GM18507 (cell line): Measurements from ENCODE around the gene ISL1.

Experiments
- DNase-seq: peaks from one replicate; pipeline ENCODE4 v3.0.0; 2011; ENCODE audit warnings: low read depth; ENCODE audit not compliant: insufficient read length; ENCODE audit errors: extremely low spot score
- FAIRE-seq: peaks from 2 replicates; lab custom pipeline; 2011; peaks lifted over from hg19 to GRCh38; lab: Jason Lieb, UNC

The ISL1 gene

DNA sequence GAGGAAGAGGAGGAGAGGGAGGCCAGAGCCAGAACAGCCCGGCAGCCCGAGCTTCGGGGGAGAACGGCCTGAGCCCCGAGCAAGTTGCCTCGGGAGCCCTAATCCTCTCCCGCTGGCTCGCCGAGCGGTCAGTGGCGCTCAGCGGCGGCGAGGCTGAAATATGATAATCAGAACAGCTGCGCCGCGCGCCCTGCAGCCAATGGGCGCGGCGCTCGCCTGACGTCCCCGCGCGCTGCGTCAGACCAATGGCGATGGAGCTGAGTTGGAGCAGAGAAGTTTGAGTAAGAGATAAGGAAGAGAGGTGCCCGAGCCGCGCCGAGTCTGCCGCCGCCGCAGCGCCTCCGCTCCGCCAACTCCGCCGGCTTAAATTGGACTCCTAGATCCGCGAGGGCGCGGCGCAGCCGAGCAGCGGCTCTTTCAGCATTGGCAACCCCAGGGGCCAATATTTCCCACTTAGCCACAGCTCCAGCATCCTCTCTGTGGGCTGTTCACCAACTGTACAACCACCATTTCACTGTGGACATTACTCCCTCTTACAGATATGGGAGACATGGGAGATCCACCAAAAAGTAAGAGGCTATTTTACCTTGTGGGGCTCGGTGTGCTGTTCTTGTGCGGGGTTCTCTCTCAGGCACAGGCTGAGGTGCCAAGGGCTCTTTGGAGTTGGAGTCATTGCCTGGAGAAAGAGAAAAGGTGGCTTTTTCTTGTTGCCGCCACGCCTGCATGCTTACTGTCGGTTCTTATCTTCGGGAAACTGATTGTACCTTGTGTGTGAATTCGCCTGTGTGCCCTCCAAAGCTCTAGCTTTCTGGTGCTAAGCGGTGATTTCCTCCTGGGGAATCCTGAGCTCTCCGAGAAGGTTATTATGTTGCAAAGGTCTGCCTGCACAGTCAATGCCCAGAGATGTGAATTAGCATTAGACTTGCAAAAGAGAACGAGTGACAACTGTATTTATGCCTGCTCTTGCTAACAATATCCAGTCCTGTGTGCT, at the start of gene ISL1:
Gene ISL1, plus strand, starts transcription at position 318 of the 991 bp plus-strand sequence. Its CDS starts 224 bp downstream, at position 542.
- no peak for DNase-seq
- no peak for FAIRE-seq

DNA sequence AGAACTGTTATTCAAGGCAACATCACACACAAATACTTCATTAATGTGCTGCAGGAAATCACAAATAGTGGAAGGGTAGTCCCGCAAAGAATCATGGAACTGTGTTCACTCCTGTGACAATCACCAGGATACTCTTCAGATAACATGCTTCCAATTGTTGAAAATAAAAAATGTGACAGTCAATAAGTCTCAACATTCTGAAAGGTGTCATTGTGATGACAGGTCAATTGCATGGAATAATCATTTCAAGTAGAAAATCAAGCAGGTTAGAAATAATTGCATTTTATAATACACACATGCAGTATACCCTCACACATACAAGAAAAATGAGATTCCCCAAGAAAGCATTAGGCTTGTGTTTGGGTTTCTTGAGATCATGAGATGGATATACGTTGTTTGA, 46.4 kb upstream of the ISL1 start:
- FAIRE-seq, result no peak

DNA sequence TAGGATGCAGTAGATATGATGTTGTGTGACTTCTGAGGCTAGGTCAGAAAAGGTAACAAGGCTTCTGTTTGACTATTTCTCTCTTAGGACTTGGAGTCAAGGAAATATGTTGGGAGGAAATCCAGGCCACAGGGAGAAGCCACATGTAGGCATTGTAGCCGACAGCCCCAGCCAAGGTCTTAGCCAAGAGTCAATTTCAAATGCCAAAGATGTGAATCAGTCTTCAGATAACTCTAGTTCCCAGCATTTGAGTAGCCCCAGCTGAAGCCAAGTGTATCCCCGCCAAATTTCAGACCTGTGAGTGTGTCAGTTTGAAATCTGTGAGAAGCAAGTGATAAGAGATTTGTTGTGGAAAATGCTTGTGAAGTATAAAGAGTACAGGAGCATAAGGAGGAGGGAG, 38.1 kb upstream of the ISL1 start:
- DNase-seq, result no peak
- FAIRE-seq, result no peak

More for the DNA sequence above, 46.4 kb upstream of the ISL1 start:
- no peak for DNase-seq

DNA sequence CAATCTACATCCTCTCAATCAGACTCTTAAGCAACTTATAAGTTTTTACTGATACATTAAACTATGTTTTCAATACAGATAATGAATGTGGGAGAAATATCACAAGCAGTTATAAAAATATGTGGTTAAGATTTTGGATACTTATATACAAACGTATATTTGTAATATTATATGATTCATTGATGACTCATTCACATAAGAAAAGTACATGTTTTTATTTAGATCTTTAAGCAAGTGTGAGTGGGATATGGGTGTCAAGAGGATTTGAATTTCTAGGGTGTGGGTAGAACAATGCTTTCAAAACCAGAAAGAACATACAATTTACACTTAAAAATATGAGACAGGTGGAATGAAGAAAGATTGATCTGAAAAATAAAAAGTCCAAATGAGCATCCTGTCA, 36.1 kb upstream of the ISL1 start:
- FAIRE-seq (no peak), DNase-seq (no peak)

DNA sequence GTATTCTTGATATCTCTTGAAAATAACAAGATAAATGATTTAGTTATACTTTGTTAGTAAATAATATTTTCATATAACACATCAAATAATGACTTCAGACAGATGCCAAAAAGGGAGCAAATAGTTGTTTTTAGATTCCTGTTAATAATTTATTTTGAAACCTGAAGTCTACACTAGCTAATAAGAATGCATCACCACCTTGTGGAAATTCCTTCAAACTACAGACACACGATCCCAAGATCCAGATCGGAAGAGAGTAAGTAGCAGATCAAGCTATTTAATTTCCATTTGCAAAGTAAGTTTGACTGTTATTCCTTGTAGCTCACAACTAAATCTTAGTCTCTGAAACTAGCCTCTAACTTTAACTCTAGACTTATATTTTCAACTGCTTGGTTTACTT, 35.5 kb upstream of the ISL1 start:
- FAIRE-seq (no peak), DNase-seq (no peak)

DNA sequence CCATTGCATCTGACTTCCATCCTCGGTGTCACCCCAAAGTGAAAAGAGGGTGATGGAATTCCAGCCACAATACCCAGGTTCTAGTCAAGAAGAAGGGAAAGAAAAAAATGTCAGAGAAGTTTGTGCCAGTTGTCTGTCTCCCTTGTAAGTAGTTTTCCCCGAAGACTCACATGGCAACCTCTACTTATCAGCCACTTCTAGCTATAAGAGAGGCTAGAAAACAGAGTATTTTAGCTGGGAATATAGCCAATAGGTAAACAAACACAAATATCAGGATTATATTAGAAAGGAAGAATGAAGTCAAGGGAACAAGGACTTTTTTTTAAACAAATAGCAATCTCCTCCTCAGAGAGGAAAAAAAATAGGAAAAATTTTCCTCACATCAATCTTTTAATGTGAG, 12.2 kb upstream of the ISL1 start:
- no peak for DNase-seq
- no peak for FAIRE-seq

DNA sequence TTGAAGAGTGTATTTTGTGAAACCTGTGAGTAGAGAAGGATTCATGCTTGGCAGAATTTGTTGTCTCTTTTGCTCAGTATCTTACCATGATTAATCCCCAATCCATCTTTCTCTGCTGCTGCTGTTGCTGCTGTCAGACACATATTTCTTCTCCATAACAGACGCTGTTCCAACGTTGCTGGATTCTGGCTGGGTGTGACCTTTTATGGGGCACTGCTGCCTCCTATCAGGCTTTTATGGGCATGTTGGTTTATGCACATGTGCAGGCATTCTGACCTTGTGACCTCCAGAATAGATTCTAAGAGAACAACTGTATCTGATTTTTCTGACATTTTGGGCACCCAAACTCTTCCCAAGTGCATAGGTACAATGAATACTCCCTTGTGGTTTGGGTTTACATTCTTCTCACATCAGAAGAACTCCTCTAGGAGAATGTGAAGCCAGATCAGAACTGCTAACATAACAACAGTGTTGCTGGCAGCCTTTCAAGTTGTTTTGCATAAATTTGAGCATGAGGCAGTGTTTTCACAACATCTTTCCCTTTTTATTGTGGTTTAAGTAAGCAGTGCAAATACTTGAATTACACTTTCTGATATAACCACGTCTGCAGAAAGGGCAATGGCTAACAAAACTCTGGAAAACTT, 9.2 kb upstream of the ISL1 start:
- FAIRE-seq, result no peak

DNA sequence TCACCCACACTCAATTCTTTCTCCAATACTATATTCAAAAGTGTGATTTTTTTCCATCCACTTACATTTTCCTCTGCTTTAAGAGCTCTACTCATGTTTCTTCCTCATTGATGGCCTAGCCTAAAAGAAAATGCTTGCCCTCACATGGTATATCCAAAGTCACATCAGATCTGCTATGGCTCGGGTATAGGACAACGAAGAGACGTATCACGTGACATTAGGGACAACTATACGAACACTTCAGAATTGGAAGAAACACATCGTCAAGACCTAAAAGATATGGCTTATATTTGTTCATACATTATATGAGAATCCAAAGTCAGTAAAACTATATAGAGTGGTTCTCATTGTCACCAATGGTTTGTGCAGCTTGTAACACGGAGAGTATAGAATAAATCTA, 8.2 kb upstream of the ISL1 start:
- FAIRE-seq, result no peak
- DNase-seq, result no peak

More for the DNA sequence above, 9.2 kb upstream of the ISL1 start:
- DNase-seq, result no peak

DNA sequence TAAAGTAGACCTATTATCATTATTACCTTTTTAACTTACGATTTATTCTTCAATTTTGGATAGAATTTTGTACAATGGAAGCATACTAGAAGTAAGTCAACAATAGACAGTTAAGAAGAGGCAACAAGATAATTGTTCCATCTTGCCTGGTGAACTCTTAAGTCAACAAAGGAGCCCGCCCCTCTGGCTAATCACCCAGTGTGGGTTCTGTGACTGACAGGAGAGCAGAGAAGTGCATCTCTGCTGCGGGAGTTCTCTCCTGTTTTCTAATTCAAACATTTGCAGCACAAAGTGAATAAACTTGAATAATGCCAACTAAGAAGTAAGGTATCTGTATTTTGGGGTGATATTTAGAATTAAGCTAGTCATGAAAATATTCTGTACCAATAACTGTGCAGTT, 6.7 kb upstream of the ISL1 start:
- DNase-seq, result no peak
- no peak for FAIRE-seq

DNA sequence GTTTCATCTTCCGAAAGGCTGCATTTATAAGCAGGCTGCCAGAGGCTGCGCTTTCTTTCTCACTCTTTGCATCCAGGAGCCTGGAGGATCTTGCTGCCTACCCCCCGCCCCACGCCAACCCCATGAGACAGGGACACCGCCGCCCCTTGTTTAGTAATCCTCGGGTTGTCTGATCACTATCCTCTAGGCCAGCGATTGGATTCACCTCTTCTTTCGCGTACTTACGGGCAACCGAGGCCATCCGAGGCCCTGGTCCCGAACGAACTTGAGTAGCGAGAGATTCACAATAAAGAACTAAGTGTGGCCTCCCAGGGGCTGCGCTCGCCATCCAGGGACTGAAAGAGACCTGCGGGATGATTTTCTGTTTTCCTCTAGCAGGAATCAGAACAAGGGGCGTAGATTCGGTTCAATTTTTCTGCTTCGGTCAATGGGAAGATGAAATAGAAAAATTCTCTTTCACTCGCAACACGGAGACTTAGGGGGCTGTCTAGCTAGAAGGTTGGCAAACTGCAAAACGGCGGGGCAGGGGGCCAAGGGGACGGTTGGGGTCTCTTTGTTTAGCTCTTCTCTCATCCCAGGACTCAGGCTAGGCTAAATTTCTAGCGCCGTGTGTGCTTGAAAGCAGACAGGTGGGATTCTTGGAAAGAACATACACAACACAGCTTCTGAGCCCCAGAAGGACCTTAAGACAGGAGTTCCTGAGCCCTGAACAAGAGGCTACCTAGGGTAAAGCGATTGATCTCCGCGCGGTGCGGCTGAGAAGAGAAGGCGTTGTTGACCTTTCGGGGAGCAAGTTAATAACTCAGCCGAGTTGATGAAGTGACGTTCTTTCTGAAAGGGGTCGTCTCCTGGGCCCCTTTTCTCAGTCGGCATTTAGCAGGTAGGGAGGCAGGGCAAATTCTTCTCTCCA, 5.8 kb upstream of the ISL1 start:
- DNase-seq (no peak), FAIRE-seq (no peak)

DNA sequence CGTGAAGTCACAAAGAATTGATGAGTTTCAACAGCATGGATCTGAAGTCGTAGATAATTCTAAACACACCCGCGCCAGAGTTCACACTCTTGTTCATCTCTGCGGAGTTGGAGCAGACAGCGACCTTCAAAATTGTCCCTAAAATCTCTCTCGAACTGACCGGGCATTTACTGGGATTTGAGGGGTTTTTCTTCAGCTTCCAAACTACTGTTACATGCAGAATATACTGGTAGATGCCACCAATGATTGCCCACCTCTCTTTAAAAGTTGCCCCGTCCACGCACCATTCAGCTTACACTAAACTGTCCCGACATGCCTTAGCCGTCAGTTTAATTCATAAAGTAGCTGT, 5.2 kb upstream of the ISL1 start:
- no peak for DNase-seq
- FAIRE-seq, result no peak

DNA sequence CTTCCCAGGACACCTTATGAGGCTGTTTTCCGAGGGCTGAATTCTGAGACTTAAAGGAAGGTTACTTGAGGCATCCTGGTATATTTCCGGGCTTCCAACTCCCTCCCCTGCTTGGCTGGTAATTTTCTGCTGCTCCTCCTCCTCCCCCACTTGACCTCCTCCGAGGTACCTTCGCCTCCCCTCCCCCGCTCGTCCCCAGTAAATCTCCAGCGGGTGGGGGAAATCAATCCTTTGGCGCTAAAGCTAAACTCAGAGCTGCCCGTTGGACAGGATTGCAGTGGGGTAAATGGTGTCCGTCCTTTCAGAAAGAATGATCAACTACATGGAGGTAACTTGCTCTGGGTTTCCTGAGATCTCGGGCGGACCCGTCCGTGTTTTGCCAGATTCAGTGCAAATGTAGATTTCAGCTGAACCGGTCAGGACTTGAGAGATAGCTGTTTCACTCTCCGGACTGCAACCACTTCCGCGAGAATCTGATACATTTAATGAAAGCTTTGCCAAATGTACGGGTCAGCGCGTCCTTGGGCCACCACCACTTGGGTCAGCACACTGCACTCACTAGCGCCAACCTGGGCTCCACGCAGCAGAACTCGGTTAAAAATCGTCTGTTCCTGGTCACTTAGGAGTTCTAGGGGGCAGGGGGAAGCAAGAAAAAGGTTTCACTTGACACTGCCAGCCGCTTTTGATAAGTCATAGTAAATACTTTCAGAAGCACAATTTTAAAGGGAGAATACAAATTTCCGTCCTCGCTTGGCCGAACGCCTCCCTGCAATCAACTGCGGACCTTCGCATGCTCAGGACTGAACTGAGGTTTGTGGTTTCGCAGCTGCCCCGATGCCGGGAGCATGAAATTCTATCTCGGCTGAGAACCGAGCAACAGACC, 4.6 kb upstream of the ISL1 start:
- DNase-seq (no peak), FAIRE-seq (no peak)

DNA sequence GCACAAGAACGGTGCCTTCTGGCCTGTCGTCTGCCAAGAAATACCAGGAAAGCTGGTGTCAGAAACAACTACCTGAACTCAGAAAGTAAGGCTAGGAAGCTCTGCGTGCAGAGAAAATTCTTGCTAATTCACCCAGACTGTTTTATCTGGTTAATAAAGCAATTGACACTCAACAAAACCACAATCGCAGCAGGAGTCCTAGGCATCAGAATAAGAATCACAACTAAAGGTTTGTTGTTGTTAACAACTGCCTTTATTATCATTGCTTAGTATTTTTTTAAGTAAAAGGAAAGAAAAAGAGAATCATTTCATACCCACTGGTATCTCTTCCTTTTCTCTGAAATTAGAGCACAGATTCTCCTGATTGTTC, 3.9 kb upstream of the ISL1 start:
- no peak for FAIRE-seq
- DNase-seq, result no peak

DNA sequence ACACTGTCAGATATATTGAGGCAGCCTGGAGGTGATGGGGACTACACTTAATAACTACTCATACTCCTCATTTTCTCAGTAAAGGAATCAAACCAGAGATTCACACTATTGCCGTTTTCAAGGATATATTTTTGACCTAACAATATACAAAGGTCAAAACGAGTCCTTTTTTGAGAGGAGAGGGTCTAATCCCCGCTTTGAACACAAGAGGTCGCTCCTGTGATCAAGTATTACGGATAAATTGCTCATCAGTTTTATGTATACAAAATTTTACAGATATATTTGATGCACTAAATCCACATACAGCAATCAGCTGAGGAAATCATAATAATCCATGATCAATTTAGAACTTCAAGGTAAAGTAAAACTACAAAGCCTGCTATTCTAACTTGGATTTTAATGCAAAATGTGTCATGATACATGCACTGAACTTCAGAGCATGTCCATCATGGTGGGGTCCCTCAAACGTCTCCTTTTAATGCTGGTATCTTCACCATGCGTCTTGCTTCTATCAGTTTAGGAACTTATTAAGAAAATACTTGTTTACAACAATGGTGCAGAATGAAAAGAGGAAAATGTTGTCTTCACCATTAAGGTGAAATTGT, 2.5 kb upstream of the ISL1 start:
- DNase-seq, result no peak
- FAIRE-seq, result peak; percentile 42

DNA sequence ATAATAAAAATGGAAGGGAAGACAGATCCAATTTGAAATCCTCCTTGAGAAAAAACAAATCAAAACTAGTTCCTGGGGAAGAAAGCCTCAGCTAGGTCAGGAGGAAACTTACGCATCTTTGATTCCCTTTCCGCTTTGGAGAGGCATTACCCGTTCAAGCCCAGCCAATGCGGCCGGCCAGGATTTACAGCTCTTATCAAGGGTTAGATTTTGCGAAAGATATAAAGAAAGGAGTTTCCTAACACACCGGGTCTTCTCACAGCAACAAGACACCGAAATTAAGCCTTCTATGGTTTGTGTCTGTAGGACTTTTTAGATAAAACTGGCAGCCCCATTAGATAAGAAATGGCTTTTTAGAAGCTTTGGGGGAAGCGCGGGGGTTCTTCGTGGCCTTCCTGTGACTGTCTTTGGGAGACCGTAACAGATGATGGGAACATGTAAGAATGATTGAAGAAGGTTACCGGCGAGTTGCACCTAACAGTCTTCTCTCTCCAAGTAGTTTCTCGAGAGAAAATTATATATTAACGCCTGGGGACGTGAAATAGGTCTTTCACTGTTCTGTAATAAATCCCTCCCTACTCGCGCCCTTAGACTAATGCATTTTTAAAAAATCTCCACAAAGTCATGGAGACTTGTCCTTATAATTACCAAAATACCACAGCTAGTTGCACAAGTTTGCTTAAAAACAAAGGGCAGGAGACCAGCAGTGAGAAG, 1.3 kb upstream of the ISL1 start:
- DNase-seq (no peak), FAIRE-seq (no peak)

DNA sequence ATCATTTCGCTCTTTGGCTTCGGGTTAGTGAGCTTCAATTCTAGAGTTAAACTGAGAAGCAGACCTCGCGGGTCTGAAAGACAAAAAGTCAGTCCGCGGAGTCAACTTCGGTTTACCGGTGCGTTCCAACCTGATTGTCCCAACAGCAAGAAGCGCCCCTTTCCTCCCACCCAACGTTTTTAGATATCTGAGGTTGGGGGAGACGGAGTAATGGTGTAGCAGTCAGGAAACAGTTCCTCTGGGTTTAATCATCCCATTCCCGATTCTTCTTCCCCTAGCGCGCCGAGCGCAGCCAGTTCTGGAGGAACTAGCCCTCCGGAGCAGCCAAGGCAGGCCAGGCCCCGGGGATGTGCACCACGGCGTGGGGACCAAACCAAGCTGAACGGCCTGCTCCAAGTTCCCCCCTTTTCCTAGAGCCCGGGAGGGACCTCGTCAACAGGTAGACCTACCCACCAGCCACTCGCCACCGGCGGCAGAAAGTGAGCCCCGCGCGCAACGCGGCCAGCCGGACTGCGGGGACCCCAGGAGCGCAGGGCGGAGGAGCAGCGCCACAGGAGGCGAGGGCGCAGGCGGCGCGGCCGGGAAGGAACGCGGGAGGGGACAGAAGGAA, 622 bp upstream of the ISL1 start:
- FAIRE-seq, result no peak

DNA sequence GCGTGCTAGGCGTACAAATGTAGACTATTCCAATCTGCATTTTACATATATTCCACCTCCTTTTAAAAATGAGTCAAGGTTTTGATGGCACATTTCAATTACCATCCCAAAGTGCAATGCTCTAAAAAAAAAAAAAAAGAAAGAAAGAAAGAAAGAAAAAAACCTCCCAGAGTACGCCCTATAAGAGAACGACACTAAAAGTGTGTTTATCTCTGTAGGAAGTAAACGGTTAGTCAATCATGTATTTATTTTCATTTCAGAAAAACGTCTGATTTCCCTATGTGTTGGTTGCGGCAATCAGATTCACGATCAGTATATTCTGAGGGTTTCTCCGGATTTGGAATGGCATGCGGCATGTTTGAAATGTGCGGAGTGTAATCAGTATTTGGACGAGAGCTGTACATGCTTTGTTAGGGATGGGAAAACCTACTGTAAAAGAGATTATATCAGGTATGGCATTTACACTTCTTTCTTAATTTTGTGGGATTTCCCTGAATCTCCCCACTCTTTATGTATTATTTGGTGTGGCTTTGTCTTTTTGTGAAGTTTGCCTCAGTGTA, 1.1 kb downstream of the ISL1 start:
- DNase-seq (no peak), FAIRE-seq (no peak)

More for the DNA sequence above, 622 bp upstream of the ISL1 start:
- DNase-seq, result no peak
